HCT116 (cell line): Measurements from ENCODE around the gene OR4M1.
"Not testable (repeated sequence)": the region's sequence is repeated elsewhere in the genome, so short reads cannot be mapped to it uniquely, and the experiment has no call there.

ENCODE experiments used
- EZH2 ChIP-seq: fragments of 200-600 bp; sonication (generic); IDR thresholded peaks from 2 replicates; pipeline ENCODE4 v1.6.1; 2017; ENCODE audit warnings: antibody characterized with exemption, mixed run types
- POLR2A ChIP-seq: IDR thresholded peaks from 2 replicates; pipeline ENCODE4 v1.7.0; 2011; ENCODE audit warnings: borderline replicate concordance; ENCODE audit not compliant: insufficient read depth, insufficient read length; ENCODE audit errors: extremely low read depth
- TF ChIP-seq, protein P1 (sequence below), 3 experiments: fragments of 200-600 bp in 1 of 3; sonication (generic) in 1 of 3; IDR thresholded peaks in 2 of 3; conservative IDR thresholded peaks in 1 of 3; 2 replicates each; pipeline ENCODE4 v1.5.1; 2012 to 2017; ENCODE audit warnings: low read depth in 2 of 3, low read length in 2 of 3, antibody characterized with exemption in 1 of 3, borderline replicate concordance in 1 of 3, control low read depth in 1 of 3, mild to moderate bottlenecking in 1 of 3, mixed read lengths in 1 of 3, mixed run types in 1 of 3, moderate library complexity in 1 of 3; ENCODE audit not compliant: insufficient read depth in 1 of 3
- TF ChIP-seq, protein P2 (sequence below): IDR thresholded peaks from 2 replicates; pipeline ENCODE4 v1.6.1; 2012; ENCODE audit warnings: low read depth
- TF ChIP-seq, protein P3 (sequence below): IDR thresholded peaks from 2 replicates; pipeline ENCODE4 v1.6.1; 2012

DNA sequence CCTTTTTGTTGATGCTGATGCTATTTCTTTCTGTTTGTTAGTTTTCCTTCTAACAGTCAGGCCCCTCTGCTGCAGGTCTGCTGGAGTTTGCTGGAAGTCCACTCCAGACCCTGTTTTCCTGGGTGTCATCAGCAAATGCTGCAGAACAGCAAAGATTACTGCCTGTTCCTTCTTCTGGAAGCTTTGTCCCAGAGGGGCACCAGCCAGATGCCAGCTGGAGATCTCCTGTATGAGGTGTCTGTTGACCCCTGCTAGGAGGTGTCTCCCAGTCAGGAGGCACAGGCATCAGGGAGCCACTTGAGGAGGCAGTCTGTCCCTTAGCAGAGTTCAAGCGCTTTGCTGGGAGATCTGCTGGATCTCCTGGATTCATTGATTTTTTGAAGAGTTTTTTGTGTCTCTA is 46.6 kb downstream of the OR4M1 start:
- not testable (repeated sequence) for TF ChIP-seq EZH2, POLR2A
- TF ChIP-seq, protein P1, sequence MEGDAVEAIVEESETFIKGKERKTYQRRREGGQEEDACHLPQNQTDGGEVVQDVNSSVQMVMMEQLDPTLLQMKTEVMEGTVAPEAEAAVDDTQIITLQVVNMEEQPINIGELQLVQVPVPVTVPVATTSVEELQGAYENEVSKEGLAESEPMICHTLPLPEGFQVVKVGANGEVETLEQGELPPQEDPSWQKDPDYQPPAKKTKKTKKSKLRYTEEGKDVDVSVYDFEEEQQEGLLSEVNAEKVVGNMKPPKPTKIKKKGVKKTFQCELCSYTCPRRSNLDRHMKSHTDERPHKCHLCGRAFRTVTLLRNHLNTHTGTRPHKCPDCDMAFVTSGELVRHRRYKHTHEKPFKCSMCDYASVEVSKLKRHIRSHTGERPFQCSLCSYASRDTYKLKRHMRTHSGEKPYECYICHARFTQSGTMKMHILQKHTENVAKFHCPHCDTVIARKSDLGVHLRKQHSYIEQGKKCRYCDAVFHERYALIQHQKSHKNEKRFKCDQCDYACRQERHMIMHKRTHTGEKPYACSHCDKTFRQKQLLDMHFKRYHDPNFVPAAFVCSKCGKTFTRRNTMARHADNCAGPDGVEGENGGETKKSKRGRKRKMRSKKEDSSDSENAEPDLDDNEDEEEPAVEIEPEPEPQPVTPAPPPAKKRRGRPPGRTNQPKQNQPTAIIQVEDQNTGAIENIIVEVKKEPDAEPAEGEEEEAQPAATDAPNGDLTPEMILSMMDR (IDR thresholded peaks at IDR 0.05 in 2 of 3, conservative IDR thresholded peaks at IDR 0.05 in 1 of 3; ENCODE audit: borderline replicate concordance in 1 of 3, insufficient read depth in 1 of 3, low read depth in 2 of 3, low read length in 2 of 3), result not testable (repeated sequence)
- TF ChIP-seq, protein P2, sequence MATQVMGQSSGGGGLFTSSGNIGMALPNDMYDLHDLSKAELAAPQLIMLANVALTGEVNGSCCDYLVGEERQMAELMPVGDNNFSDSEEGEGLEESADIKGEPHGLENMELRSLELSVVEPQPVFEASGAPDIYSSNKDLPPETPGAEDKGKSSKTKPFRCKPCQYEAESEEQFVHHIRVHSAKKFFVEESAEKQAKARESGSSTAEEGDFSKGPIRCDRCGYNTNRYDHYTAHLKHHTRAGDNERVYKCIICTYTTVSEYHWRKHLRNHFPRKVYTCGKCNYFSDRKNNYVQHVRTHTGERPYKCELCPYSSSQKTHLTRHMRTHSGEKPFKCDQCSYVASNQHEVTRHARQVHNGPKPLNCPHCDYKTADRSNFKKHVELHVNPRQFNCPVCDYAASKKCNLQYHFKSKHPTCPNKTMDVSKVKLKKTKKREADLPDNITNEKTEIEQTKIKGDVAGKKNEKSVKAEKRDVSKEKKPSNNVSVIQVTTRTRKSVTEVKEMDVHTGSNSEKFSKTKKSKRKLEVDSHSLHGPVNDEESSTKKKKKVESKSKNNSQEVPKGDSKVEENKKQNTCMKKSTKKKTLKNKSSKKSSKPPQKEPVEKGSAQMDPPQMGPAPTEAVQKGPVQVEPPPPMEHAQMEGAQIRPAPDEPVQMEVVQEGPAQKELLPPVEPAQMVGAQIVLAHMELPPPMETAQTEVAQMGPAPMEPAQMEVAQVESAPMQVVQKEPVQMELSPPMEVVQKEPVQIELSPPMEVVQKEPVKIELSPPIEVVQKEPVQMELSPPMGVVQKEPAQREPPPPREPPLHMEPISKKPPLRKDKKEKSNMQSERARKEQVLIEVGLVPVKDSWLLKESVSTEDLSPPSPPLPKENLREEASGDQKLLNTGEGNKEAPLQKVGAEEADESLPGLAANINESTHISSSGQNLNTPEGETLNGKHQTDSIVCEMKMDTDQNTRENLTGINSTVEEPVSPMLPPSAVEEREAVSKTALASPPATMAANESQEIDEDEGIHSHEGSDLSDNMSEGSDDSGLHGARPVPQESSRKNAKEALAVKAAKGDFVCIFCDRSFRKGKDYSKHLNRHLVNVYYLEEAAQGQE, result not testable (repeated sequence)
- TF ChIP-seq, protein P3, sequence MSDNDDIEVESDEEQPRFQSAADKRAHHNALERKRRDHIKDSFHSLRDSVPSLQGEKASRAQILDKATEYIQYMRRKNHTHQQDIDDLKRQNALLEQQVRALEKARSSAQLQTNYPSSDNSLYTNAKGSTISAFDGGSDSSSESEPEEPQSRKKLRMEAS, result not testable (repeated sequence)
